GM12878 (cell line): ENCODE data around the gene HYAL4. TPM values are rescaled to one million over a fixed set of nuclear protein-coding genes. Genes with fewer than 3 reads are reported as not detected.
A peak's percentile ranks its signal among the peaks of the same experiment; 100 is the strongest.

Experiments used
- ATAC-seq: fragments of 200-7000 bp; cut with Tn5 transposase; 3 replicates; pipeline ENCODE4 v1.9.1; 2020; ENCODE audit warnings: mild to moderate bottlenecking, moderate library complexity
- BruUV-seq: library from RNA; stranded (reverse); fragments of 400-500 nt; replicated peaks from 2 replicates; lab custom pipeline; 2021; lab: Mats Ljungman, UMichigan
- CTCF ChIA-PET: fragments of 300-600 bp; sonication (Branson Sonifier 250); formaldehyde crosslinking; extraction: SDS; loops from one replicate; lab custom pipeline; 2021; ENCODE audit warnings: inconsistent platforms; lab: Yijun Ruan, JAX
- POLR2A ChIA-PET: fragments of 350-600 bp; formaldehyde crosslinking; extraction: SDS; loops from one replicate; lab custom pipeline; 2021; ENCODE audit warnings: inconsistent platforms; lab: Charles Lee
- RAD21 ChIA-PET: fragments of 300-600 bp; sonication (Branson Sonifier 250); formaldehyde crosslinking; loops from one replicate; lab custom pipeline; 2023; ENCODE audit warnings: antibody characterized with exemption; ENCODE audit not compliant: unreplicated experiment; lab: Charles Lee
- SMC1A ChIA-PET: fragments of 300-600 bp; sonication (Branson Sonifier 250); formaldehyde crosslinking; loops from one replicate; lab custom pipeline; 2023; ENCODE audit not compliant: unreplicated experiment, uncharacterized antibody; lab: Charles Lee
- DNase-seq: peaks from one replicate; pipeline ENCODE4 v3.0.0-alpha.2; 2011; ENCODE audit warnings: low read depth, low spot score
- FAIRE-seq: peaks from 3 replicates; lab custom pipeline; 2011; peaks lifted over from hg19 to GRCh38; lab: Jason Lieb, UNC
- H2AFZ ChIP-seq: 2 replicates; pipeline ENCODE4 v1.6.0; 2011; ENCODE audit warnings: low read depth, low read length, control low read depth; ENCODE audit not compliant: control insufficient read depth
- H3K27ac ChIP-seq: 2 replicates; pipeline ENCODE4 v1.5.1; 2011; ENCODE audit warnings: control low read depth; ENCODE audit not compliant: control insufficient read depth, insufficient read depth
- H3K27me3 ChIP-seq, 2 experiments: replicated peaks in 1 of 2; 2 replicates each; pipeline versions ENCODE4 v1.6.0 to v1.6.1; 2011; ENCODE audit warnings: low read length in 1 of 2; ENCODE audit not compliant: control insufficient read depth in 2 of 2, insufficient read depth in 2 of 2
- H3K36me3 ChIP-seq, 2 experiments: 2 replicates each; pipeline ENCODE4 v1.5.1; 2011; ENCODE audit warnings: low read length in 1 of 2; ENCODE audit not compliant: control insufficient read depth in 2 of 2, insufficient read depth in 2 of 2
- H3K4me1 ChIP-seq: 2 replicates; pipeline ENCODE4 v1.6.1; 2011; ENCODE audit warnings: mild to moderate bottlenecking, low read length, moderate library complexity, mixed read lengths; ENCODE audit not compliant: control insufficient read depth, insufficient read depth
- H3K4me2 ChIP-seq: 2 replicates; pipeline ENCODE4 v1.6.0; 2011; ENCODE audit warnings: control low read depth; ENCODE audit not compliant: control insufficient read depth, insufficient read depth
- H3K4me3 ChIP-seq: fragments of 200-600 bp; sonication (generic); 2 replicates; pipeline ENCODE4 v1.5.1; 2016
- H3K79me2 ChIP-seq: 2 replicates; pipeline ENCODE4 v1.6.0; 2011; ENCODE audit warnings: low read length; ENCODE audit not compliant: control insufficient read depth, insufficient read depth
- H3K9ac ChIP-seq: 2 replicates; pipeline ENCODE4 v1.8.0; 2011; ENCODE audit warnings: low read length, control low read depth, mixed read lengths; ENCODE audit not compliant: control insufficient read depth, insufficient read depth
- H3K9me3 ChIP-seq: replicated peaks from 3 replicates; pipeline ENCODE4 v1.5.1; 2011; ENCODE audit warnings: mild to moderate bottlenecking, low read length; ENCODE audit not compliant: control insufficient read depth, insufficient read depth
- H4K20me1 ChIP-seq: 2 replicates; pipeline ENCODE4 v1.6.0; 2011; ENCODE audit not compliant: control insufficient read depth, insufficient read depth
- ATF3 ChIP-seq: IDR thresholded peaks from 2 replicates; pipeline ENCODE4 v1.6.1; 2011; ENCODE audit warnings: low read depth, mild to moderate bottlenecking, low read length, moderate library complexity, borderline replicate concordance; ENCODE audit errors: extremely low read depth
- CHD4 ChIP-seq: fragments of 200-600 bp; sonication (generic); IDR thresholded peaks from 2 replicates; pipeline ENCODE4 v1.6.1; 2016; ENCODE audit warnings: mild to moderate bottlenecking
- HDAC6 ChIP-seq: fragments of 200-600 bp; sonication (generic); IDR thresholded peaks from one replicate; pipeline ENCODE4 v1.8.0; 2017; ENCODE audit warnings: antibody characterized with exemption; ENCODE audit not compliant: unreplicated experiment
- LARP7 ChIP-seq: fragments of 450-650 bp; IDR thresholded peaks from 2 replicates; pipeline ENCODE4 v1.6.1; 2017; ENCODE audit warnings: mild to moderate bottlenecking
- MEF2B ChIP-seq: fragments of 450-650 bp; IDR thresholded peaks from 2 replicates; pipeline ENCODE4 v1.6.1; 2018; ENCODE audit warnings: mild to moderate bottlenecking, moderate library complexity; ENCODE audit not compliant: partially characterized antibody, poor library complexity, severe bottlenecking
- PML ChIP-seq: IDR thresholded peaks from 2 replicates; pipeline ENCODE4 v1.6.1; 2012; ENCODE audit warnings: low read length, inconsistent platforms
- SMC3 ChIP-seq: IDR thresholded peaks from 2 replicates; pipeline ENCODE4 v1.6.1; 2011; ENCODE audit warnings: low read length, improper control_type of control experiment, borderline replicate concordance
- SRF ChIP-seq, 2 experiments: IDR thresholded peaks; 2 replicates each; pipeline ENCODE4 v1.6.1; 2011; ENCODE audit warnings: low read depth in 2 of 2, low read length in 2 of 2, mild to moderate bottlenecking in 1 of 2, moderate library complexity in 1 of 2
- ZBTB33 ChIP-seq: fragments of 450-650 bp; IDR thresholded peaks from 2 replicates; pipeline ENCODE4 v1.6.1; 2017; ENCODE audit warnings: mild to moderate bottlenecking
- ZBTB40 ChIP-seq: fragments of 450-650 bp; IDR thresholded peaks from 2 replicates; pipeline ENCODE4 v1.6.1; 2016; ENCODE audit warnings: mild to moderate bottlenecking, moderate library complexity, borderline replicate concordance
- WGBS: methylation state at CpG from one replicate; pipeline ENCODE4 v1.1.6; 2016; ENCODE audit warnings: low lambda C conversion rate; ENCODE audit not compliant: insufficient replicate concordance, insufficient coverage; ENCODE audit errors: missing lambda C conversion rate; 5-methylcytosine and 5-hydroxymethylcytosine counted together
- in situ Hi-C: fragments of 300-500 bp; cut with MboI; formaldehyde crosslinking; loops from 9 replicates; pipeline ENCODE4 v1.14.3; 2018; ENCODE audit warnings: mixed read lengths
- intact Hi-C: fragments of 100-400 bp; cut with micrococcal nuclease; formaldehyde crosslinking; loops from one replicate; pipeline ENCODE4 v1.14.2; 2022; ENCODE audit not compliant: unreplicated experiment
- polyA plus RNA-seq, 11 experiments: library from polyadenylated mRNA; depleted of rRNA in 4 of 11; unstranded in 6 of 11; stranded (reverse) in 5 of 11; fragments of >200 nt; fragmentation: Nextera tagmentation in 4 of 11; fragmentation: Illumina TruSeq in 1 of 11; extraction: Ambion mirVana in 4 of 11; extraction: Trizol in 1 of 11; gene quantifications; 1 replicate in 1 of 11; 2 replicates in 10 of 11; pipeline versions ENCODE4 v1.2.1 to v1.2.3, GENCODE V29; 2011 to 2016; ENCODE audit warnings: inconsistent platforms in 2 of 11, missing spikeins in 2 of 11, low read depth in 1 of 11
- total RNA-seq, 4 experiments: library from RNA; depleted of rRNA in 3 of 4; stranded (reverse); fragments of >200 nt in 3 of 4; fragmentation: Illumina TruSeq in 1 of 4; extraction: Trizol in 1 of 4; gene quantifications; 2 replicates each; pipeline versions ENCODE4 v1.2.1 to v1.2.3, GENCODE V29; 2013 to 2021

Gene HYAL4
- total and polyA plus RNA-seq, 10 of the 15 experiments (the other 5 are each of a cell fraction or from before 2014, with no cell fraction given): 0.14 to 0.88 (median 0.26) TPM; not detected in 1

GRCh38 chr7:123797673-123798531 lies 47.1 kb upstream of the HYAL4 start:
- CTCF ChIA-PET: interaction anchor here (0.7 to 8.2 kb wide), 52 partner anchors 9 to 353 kb away, joined by 3 to 208 read pairs (median 4); partner anchors contain the start of genes HYAL4 and WASL
- H3K36me3 ChIP-seq: no peaks in the 10 kb centered on the region
- BruUV-seq: no TSS peak
- H3K27ac ChIP-seq: no peak overlapping the region
- DNase-seq (no peak), ATAC-seq (peak; percentile 78), FAIRE-seq (peak; percentile 56)
- H3K4me2 ChIP-seq: no peak overlapping the region
- no peak overlapping the region for H3K9ac ChIP-seq
- H2AFZ ChIP-seq: no peak overlapping the region
- SMC1A ChIA-PET: interaction anchor here (0.7 to 5.5 kb wide), 39 partner anchors 9 to 303 kb away, joined by 3 to 151 read pairs (median 5); partner anchors contain the start of gene WASL
- intact Hi-C loops (loop anchor here (1.0 to 2.0 kb wide), 2 partner anchors 67 to 75 kb away; no protein-coding TSS in a partner anchor), in situ Hi-C loops (loop anchor here (5.0 kb wide), 1 partner anchor 59 kb away; no protein-coding TSS in a partner anchor)
- 43% methylated on average over 2 of the region's 2 CpGs for WGBS
- H3K9me3 ChIP-seq: no peaks in the 10 kb centered on the region; the same call in 2 of the 3 replicates
- no peak overlapping the region for H3K4me3 ChIP-seq
- POLR2A ChIA-PET: interaction anchor here (0.6 to 3.0 kb wide), 6 partner anchors 8 to 67 kb away, joined by 3 to 10 read pairs (median 4); partner anchors contain the start of gene WASL
- RAD21 ChIA-PET: interaction anchor here (0.7 to 4.2 kb wide), 27 partner anchors 9 to 303 kb away, joined by 3 to 115 read pairs (median 4); no protein-coding TSS in a partner anchor
- no peaks in the 10 kb centered on the region for H3K4me1 ChIP-seq
- no peaks in the 10 kb centered on the region for H3K79me2 ChIP-seq
- no peaks in the 10 kb centered on the region for H4K20me1 ChIP-seq
- H3K27me3 ChIP-seq: no peaks in the 10 kb centered on the region
- TF ChIP-seq MEF2B (no peak), LARP7 (no peak), ATF3 (no peak), SMC3 (peak; percentile 87; the same call in 1 of the 2 replicates), ZBTB33 (no peak), CHD4 (no peak), HDAC6 (no peak), PML (no peak), ZBTB40 (no peak), SRF (IDR thresholded peaks at IDR 0.05; ENCODE audit: low read depth in 2 of 2, low read length in 2 of 2) (no peak)
